OCI-LY3 (cell line): Measurements from ENCODE around the gene MFN2.

ENCODE experiments used
- H2AFZ ChIP-seq: fragments of 200-600, 300-600 bp; shearing (Covaris generic); 2 replicates; pipeline ENCODE4 v1.6.0; 2014; ENCODE audit warnings: antibody characterized with exemption, low read depth, low read length
- H3K27ac ChIP-seq: fragments of 200-600, 300-600 bp; sonication (generic); 2 replicates; pipeline ENCODE4 v1.5.1; 2014; ENCODE audit warnings: mild to moderate bottlenecking, low read length, moderate library complexity, mixed read lengths
- H3K27me3 ChIP-seq: fragments of 200-600, 300-600 bp; sonication (generic); 2 replicates; pipeline ENCODE4 v1.6.1; 2014; ENCODE audit warnings: low read depth, low read length, mixed read lengths
- H3K36me3 ChIP-seq: fragments of 200-600, 300-600 bp; sonication (generic); replicated peaks from 2 replicates; pipeline ENCODE3; 2014; ENCODE audit warnings: low read depth, low read length, mixed read lengths
- H3K4me1 ChIP-seq: fragments of 300-600, 200-600 bp; sonication (generic); 2 replicates; pipeline ENCODE4 v1.6.1; 2014; ENCODE audit warnings: low read length, mixed read lengths
- H3K4me2 ChIP-seq: fragments of 200-600, 300-600 bp; sonication (generic); 2 replicates; pipeline ENCODE4 v1.6.1; 2014; ENCODE audit warnings: low read length, mixed read lengths
- H3K4me3 ChIP-seq: fragments of 300-600, 200-600 bp; sonication (generic); 2 replicates; pipeline ENCODE4 v1.5.1; 2014; ENCODE audit warnings: antibody characterized with exemption, mild to moderate bottlenecking, low read length, moderate library complexity
- H3K79me2 ChIP-seq: fragments of 300-600, 200-600 bp; shearing (Covaris generic); 2 replicates; pipeline ENCODE4 v1.6.1; 2014; ENCODE audit warnings: mild to moderate bottlenecking, low read length, mixed read lengths
- H3K9ac ChIP-seq: fragments of 300-600, 200-600 bp; shearing (Covaris generic); 2 replicates; pipeline ENCODE4 v1.6.0; 2014; ENCODE audit warnings: mild to moderate bottlenecking, low read length, moderate library complexity
- H3K9me3 ChIP-seq: fragments of 200-600, 300-600 bp; shearing (Covaris generic); 2 replicates; pipeline ENCODE4 v1.6.1; 2014; ENCODE audit warnings: low read length, mixed read lengths; ENCODE audit not compliant: insufficient read depth
- H4K20me1 ChIP-seq: fragments of 200-600, 300-600 bp; sonication (generic); 2 replicates; pipeline ENCODE4 v1.6.1; 2016; ENCODE audit warnings: low read length, mixed read lengths; ENCODE audit not compliant: insufficient read depth
- EZH2phosphoT487 ChIP-seq: fragments of 200-600 bp; shearing (Covaris generic); IDR thresholded peaks from 2 replicates; pipeline ENCODE4 v1.6.1; 2018; ENCODE audit warnings: antibody characterized with exemption, mixed run types, low read depth
- TF ChIP-seq, protein P1 (sequence below): fragments of 200-600, 300-600 bp; sonication (generic); IDR thresholded peaks from 2 replicates; pipeline ENCODE4 v1.5.1; 2014; ENCODE audit warnings: antibody characterized with exemption, low read length, low read depth

MFN2 gene

DNA sequence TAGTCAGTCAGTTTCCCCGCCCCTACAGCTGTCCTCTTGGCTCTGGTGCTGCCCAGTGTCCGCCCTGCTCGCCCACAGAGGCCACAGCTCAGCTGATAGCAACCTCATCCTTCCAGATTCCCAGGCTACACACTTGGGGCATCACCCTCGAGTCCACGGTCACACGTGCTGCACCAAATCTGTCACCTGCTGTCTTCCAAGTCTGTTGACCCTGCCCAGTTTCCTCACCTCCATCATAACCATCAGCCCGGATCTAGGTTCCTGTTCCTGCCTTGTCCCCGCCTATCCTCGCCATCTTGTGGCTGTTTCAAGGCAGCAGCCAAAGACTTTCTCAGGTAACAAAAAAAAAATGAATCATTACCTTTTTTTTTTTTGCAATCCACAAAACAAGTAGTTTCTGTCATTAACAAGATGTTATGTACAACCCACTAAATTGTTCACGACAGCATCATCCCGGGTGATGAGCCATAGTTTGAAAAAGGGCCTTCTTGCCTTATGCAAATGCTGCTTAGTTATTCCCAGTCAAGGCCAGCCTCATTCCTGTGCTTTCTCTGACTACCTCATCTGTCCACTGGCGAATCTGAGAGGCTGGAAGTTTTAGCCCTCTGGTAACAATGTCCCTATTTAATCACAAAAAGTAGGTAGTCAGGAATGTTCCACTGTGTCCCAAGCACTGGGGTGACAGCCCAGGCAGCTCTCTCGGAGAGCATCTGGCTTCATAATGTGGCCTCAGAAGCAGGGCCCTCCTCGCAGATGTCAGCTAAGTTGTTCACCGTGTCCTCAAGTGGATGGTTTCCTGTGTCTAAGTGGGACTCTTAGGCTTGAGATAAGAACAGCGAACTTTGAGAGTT is 34.1 kb downstream of the MFN2 start:
- H3K27me3 ChIP-seq: no peaks in the 10 kb centered on the region
- no peak overlapping the region for H3K9ac ChIP-seq
- no peak overlapping the region for H3K4me2 ChIP-seq
- H3K79me2 ChIP-seq: no peaks in the 10 kb centered on the region
- H3K9me3 ChIP-seq: no peaks in the 10 kb centered on the region
- no peaks in the 10 kb centered on the region for H4K20me1 ChIP-seq
- H3K4me1 ChIP-seq: no peaks in the 10 kb centered on the region
- peaks cover 3% of the 10 kb centered on the region for H3K36me3 ChIP-seq
- no peak overlapping the region for H3K27ac ChIP-seq
- TF ChIP-seq EZH2phosphoT487: no peak
- TF ChIP-seq, protein P1, sequence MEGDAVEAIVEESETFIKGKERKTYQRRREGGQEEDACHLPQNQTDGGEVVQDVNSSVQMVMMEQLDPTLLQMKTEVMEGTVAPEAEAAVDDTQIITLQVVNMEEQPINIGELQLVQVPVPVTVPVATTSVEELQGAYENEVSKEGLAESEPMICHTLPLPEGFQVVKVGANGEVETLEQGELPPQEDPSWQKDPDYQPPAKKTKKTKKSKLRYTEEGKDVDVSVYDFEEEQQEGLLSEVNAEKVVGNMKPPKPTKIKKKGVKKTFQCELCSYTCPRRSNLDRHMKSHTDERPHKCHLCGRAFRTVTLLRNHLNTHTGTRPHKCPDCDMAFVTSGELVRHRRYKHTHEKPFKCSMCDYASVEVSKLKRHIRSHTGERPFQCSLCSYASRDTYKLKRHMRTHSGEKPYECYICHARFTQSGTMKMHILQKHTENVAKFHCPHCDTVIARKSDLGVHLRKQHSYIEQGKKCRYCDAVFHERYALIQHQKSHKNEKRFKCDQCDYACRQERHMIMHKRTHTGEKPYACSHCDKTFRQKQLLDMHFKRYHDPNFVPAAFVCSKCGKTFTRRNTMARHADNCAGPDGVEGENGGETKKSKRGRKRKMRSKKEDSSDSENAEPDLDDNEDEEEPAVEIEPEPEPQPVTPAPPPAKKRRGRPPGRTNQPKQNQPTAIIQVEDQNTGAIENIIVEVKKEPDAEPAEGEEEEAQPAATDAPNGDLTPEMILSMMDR: no peak
- no peak overlapping the region for H3K4me3 ChIP-seq
- H2AFZ ChIP-seq: no peak overlapping the region

DNA sequence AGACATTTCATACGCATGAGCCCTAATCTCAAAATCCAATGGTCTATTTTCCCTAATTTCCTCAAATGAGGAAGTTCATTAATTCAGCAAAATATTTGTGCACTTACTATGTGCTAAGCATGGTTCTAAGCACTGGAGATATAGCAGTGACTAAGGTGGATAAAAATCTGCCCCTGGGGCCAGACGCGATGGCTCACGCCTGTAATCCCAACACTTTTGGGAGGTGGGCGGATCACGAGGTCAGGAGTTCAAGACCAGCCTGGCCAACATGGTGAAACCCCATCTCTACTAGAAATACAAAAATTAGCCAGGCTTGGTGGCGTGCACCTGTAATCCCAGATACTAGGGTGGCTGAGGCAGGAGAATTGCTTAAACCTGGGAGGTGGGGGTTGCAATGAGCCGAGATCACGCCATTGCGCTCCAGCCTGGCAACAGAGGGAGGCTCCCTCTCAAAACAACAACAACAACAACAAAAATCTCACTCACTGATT is 34.8 kb downstream of the MFN2 start:
- Histone ChIP-seq H3K4me3 (no peak overlapping the region), H3K9me3 (no peaks in the 10 kb centered on the region), H4K20me1 (no peaks in the 10 kb centered on the region), H3K4me2 (no peak overlapping the region), H3K9ac (no peak overlapping the region), H3K27me3 (no peaks in the 10 kb centered on the region), H3K4me1 (no peaks in the 10 kb centered on the region), H3K79me2 (peaks cover 4% of the 10 kb centered on the region; the same call in 1 of the 2 replicates), H3K36me3 (no peaks in the 10 kb centered on the region), H2AFZ (no peak overlapping the region), H3K27ac (no peak overlapping the region)
- no peak for TF ChIP-seq EZH2phosphoT487
- TF ChIP-seq, protein P1: no peak

DNA sequence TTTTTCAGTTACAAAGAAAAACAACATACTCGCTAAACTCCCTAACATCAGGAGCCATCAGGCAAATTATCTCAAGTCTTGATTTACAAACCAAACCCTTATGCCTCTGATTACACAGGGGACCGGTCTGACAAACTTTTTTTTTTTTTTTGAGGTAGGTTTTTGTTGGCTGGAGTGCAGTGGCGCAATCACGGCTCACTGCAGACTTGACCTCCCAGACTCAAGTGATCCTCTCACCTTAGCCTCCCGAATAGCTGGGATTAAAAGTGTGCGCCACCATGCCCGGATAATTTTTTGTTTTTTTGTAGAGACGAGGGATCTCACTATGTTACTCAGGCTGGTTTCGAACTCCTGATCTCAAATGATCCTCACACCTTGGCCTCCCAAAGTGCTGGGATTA is 35.3 kb downstream of the MFN2 start:
- no peak overlapping the region for H2AFZ ChIP-seq
- no peak for TF ChIP-seq EZH2phosphoT487
- TF ChIP-seq, protein P1: no peak
- no peaks in the 10 kb centered on the region for H4K20me1 ChIP-seq
- no peaks in the 10 kb centered on the region for H3K9me3 ChIP-seq
- H3K4me2 ChIP-seq: no peak overlapping the region
- no peak overlapping the region for H3K27ac ChIP-seq
- H3K36me3 ChIP-seq: no peaks in the 10 kb centered on the region
- H3K79me2 ChIP-seq: peaks cover 8% of the 10 kb centered on the region; the same call in 1 of the 2 replicates
- H3K4me3 ChIP-seq: no peak overlapping the region
- H3K9ac ChIP-seq: no peak overlapping the region
- peaks cover 3% of the 10 kb centered on the region; the same call in 1 of the 2 replicates for H3K4me1 ChIP-seq
- H3K27me3 ChIP-seq: no peaks in the 10 kb centered on the region

DNA sequence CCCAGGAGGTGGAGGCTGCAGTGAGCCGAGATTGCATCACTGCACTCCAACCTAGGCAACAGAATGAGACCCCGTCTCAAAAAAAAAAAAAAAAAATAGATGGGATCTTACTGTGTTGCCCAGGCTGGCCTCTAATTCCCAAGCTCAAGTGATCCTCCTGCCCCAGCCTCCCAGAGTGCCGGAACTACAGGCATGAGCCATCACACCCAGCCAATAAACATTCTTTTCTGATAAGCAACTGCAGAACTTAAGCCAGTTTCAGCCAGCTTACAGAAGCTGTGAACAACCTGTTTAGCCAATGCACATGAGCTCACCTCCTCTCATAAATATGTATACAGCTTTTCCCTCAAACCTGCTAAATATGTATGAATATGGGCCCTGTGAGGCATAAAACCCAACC is 35.9 kb downstream of the MFN2 start:
- H4K20me1 ChIP-seq: no peaks in the 10 kb centered on the region
- no peak overlapping the region for H3K9ac ChIP-seq
- no peaks in the 10 kb centered on the region for H3K27me3 ChIP-seq
- H2AFZ ChIP-seq: no peak overlapping the region
- no peaks in the 10 kb centered on the region for H3K36me3 ChIP-seq
- no peak overlapping the region for H3K4me3 ChIP-seq
- no peak overlapping the region for H3K27ac ChIP-seq
- H3K9me3 ChIP-seq: no peaks in the 10 kb centered on the region
- no peak overlapping the region for H3K4me2 ChIP-seq
- H3K79me2 ChIP-seq: peaks cover 8% of the 10 kb centered on the region; the same call in 1 of the 2 replicates
- TF ChIP-seq, protein P1: no peak
- no peak for TF ChIP-seq EZH2phosphoT487
- peaks cover 3% of the 10 kb centered on the region; the same call in 1 of the 2 replicates for H3K4me1 ChIP-seq
